ENCODE measurements around the gene GPR107. TPM values are rescaled to one million over a fixed set of nuclear protein-coding genes. Genes with fewer than 3 reads are reported as not detected.

The GPR107 gene
- total RNA-seq, 5 donors from 2014 or later (not counting 1 experiment from before 2014, with no cell fraction given) = 21.3 to 29.1 (median 22.1) TPM

- CTCF ChIA-PET = no interaction called here
- H3K9me3 Mint-ChIP-seq = no peaks in the 10 kb centered on the region
- no peak overlapping the region for H3K27ac Mint-ChIP-seq
- Histone ChIP-seq H3K4me3 (ENCODE audit: control insufficient read depth in 1 of 2, extremely low read depth in 1 of 2, low read length in 1 of 2) (no peak overlapping the region), H3K27me3 (replicated peaks in 1 of 2; ENCODE audit: control insufficient read depth in 2 of 2, extremely low read depth in 1 of 2, insufficient read depth in 2 of 2, low read length in 1 of 2) (peaks cover 0 to 13% of the 10 kb centered on the region in 2 experiments), H3K36me3 (ENCODE audit: control insufficient read depth in 2 of 2, extremely low read depth in 1 of 2, insufficient read depth in 1 of 2, low read length in 1 of 2) (no peaks in the 10 kb centered on the region), H3K27ac (ENCODE audit: low read length) (no peak overlapping the region), H3K9me3 (no peaks in the 10 kb centered on the region), H3K4me1 (ENCODE audit: control insufficient read depth in 1 of 2, extremely low read depth in 1 of 2, insufficient read depth in 2 of 2, low read length in 2 of 2) (no peaks in the 10 kb centered on the region)
- WGBS (ENCODE audit: insufficient coverage) = 92% methylated on average over 3 of the region's 3 CpGs
- ATAC-seq (replicated peaks in 1 of 4) = no peak
- no peaks in the 10 kb centered on the region for H3K36me3 Mint-ChIP-seq
- no peaks in the 10 kb centered on the region for H3K27me3 Mint-ChIP-seq
- no peak for DNase-seq
- POLR2A ChIA-PET = no interaction called here
- H3K4me3 Mint-ChIP-seq = no peak overlapping the region
- no peaks in the 10 kb centered on the region for H3K4me1 Mint-ChIP-seq
These were observed 101.1 kb downstream of the GPR107 start for GRCh38 chr9:130154816-130155215.

GRCh38 chr9:130155647-130156046 lies 101.9 kb downstream of the GPR107 start:
- DNase-seq (no peak), ATAC-seq (replicated peaks in 1 of 4) (no peak)
- H3K36me3 Mint-ChIP-seq = no peaks in the 10 kb centered on the region
- Histone ChIP-seq H3K27me3 (replicated peaks in 1 of 2; ENCODE audit: control insufficient read depth in 2 of 2, extremely low read depth in 1 of 2, insufficient read depth in 2 of 2, low read length in 1 of 2) (peaks cover 0 to 13% of the 10 kb centered on the region in 2 experiments), H3K4me1 (ENCODE audit: control insufficient read depth in 1 of 2, extremely low read depth in 1 of 2, insufficient read depth in 2 of 2, low read length in 2 of 2) (no peaks in the 10 kb centered on the region), H3K9me3 (no peaks in the 10 kb centered on the region), H3K36me3 (ENCODE audit: control insufficient read depth in 2 of 2, extremely low read depth in 1 of 2, insufficient read depth in 1 of 2, low read length in 1 of 2) (no peaks in the 10 kb centered on the region), H3K27ac (ENCODE audit: low read length) (no peak overlapping the region), H3K4me3 (ENCODE audit: control insufficient read depth in 1 of 2, extremely low read depth in 1 of 2, low read length in 1 of 2) (no peak overlapping the region)
- H3K9me3 Mint-ChIP-seq = no peaks in the 10 kb centered on the region
- CTCF ChIA-PET = interaction anchor here in 1 of 2 donors (0.7 kb wide), 1 partner anchor 10 kb away, joined by 3 read pairs; no protein-coding TSS in a partner anchor
- WGBS (ENCODE audit: insufficient coverage) = 85% methylated on average over 12 of the region's 12 CpGs
- no peaks in the 10 kb centered on the region for H3K27me3 Mint-ChIP-seq
- no peak overlapping the region for H3K27ac Mint-ChIP-seq
- no peaks in the 10 kb centered on the region for H3K4me1 Mint-ChIP-seq
- POLR2A ChIA-PET = no interaction called here
- no peak overlapping the region for H3K4me3 Mint-ChIP-seq

- Mint-ChIP-seq H3K4me1 (no peaks in the 10 kb centered on the region), H3K9me3 (no peaks in the 10 kb centered on the region), H3K36me3 (no peaks in the 10 kb centered on the region), H3K4me3 (no peak overlapping the region), H3K27ac (no peak overlapping the region), H3K27me3 (no peaks in the 10 kb centered on the region)
- no peaks in the 10 kb centered on the region for H3K4me1 ChIP-seq (ENCODE audit: control insufficient read depth in 1 of 2, extremely low read depth in 1 of 2, insufficient read depth in 2 of 2, low read length in 2 of 2)
- H3K27me3 ChIP-seq (replicated peaks in 1 of 2; ENCODE audit: control insufficient read depth in 2 of 2, extremely low read depth in 1 of 2, insufficient read depth in 2 of 2, low read length in 1 of 2) = peaks cover 0 to 13% of the 10 kb centered on the region in 2 experiments
- ATAC-seq (replicated peaks in 1 of 4) (no peak), DNase-seq (no peak)
- WGBS (ENCODE audit: insufficient coverage) = 91% methylated on average over 3 of the region's 6 CpGs
- H3K27ac ChIP-seq (ENCODE audit: low read length) = no peak overlapping the region
- H3K4me3 ChIP-seq (ENCODE audit: control insufficient read depth in 1 of 2, extremely low read depth in 1 of 2, low read length in 1 of 2) = no peak overlapping the region
- H3K36me3 ChIP-seq (ENCODE audit: control insufficient read depth in 2 of 2, extremely low read depth in 1 of 2, insufficient read depth in 1 of 2, low read length in 1 of 2) = no peaks in the 10 kb centered on the region
- H3K9me3 ChIP-seq = no peaks in the 10 kb centered on the region
- ChIA-PET POLR2A (no interaction called here), CTCF (no interaction called here)
These were observed 103.0 kb downstream of the GPR107 start for GRCh38 chr9:130156672-130157071.

GRCh38 chr9:130157079-130157478 lies 103.4 kb downstream of the GPR107 start:
- H3K4me3 ChIP-seq (ENCODE audit: control insufficient read depth in 1 of 2, extremely low read depth in 1 of 2, low read length in 1 of 2) = no peak overlapping the region
- Mint-ChIP-seq H3K27me3 (no peaks in the 10 kb centered on the region), H3K9me3 (no peaks in the 10 kb centered on the region), H3K4me3 (no peak overlapping the region), H3K4me1 (no peaks in the 10 kb centered on the region), H3K36me3 (no peaks in the 10 kb centered on the region), H3K27ac (no peak overlapping the region)
- CTCF ChIA-PET = no interaction called here
- H3K4me1 ChIP-seq (ENCODE audit: control insufficient read depth in 1 of 2, extremely low read depth in 1 of 2, insufficient read depth in 2 of 2, low read length in 2 of 2) = no peaks in the 10 kb centered on the region
- 59% methylated on average over 4 of the region's 7 CpGs for WGBS (ENCODE audit: insufficient coverage)
- H3K36me3 ChIP-seq (ENCODE audit: control insufficient read depth in 2 of 2, extremely low read depth in 1 of 2, insufficient read depth in 1 of 2, low read length in 1 of 2) = no peaks in the 10 kb centered on the region
- no peaks in the 10 kb centered on the region for H3K9me3 ChIP-seq
- H3K27ac ChIP-seq (ENCODE audit: low read length) = no peak overlapping the region
- DNase-seq (no peak), ATAC-seq (replicated peaks in 1 of 4) (no peak)
- POLR2A ChIA-PET = no interaction called here
- peaks cover 0 to 13% of the 10 kb centered on the region in 2 experiments for H3K27me3 ChIP-seq (replicated peaks in 1 of 2; ENCODE audit: control insufficient read depth in 2 of 2, extremely low read depth in 1 of 2, insufficient read depth in 2 of 2, low read length in 1 of 2)

- H3K4me1 ChIP-seq (ENCODE audit: control insufficient read depth in 1 of 2, extremely low read depth in 1 of 2, insufficient read depth in 2 of 2, low read length in 2 of 2) = no peaks in the 10 kb centered on the region
- H3K36me3 Mint-ChIP-seq = no peaks in the 10 kb centered on the region
- CTCF ChIA-PET = no interaction called here
- POLR2A ChIA-PET = interaction anchor here in 1 of 2 donors (0.6 kb wide), 1 partner anchor 225 kb away, joined by 3 read pairs; no protein-coding TSS in a partner anchor
- no peaks in the 10 kb centered on the region for H3K4me1 Mint-ChIP-seq
- DNase-seq (no peak), ATAC-seq (replicated peaks in 1 of 4) (no peak)
- no peaks in the 10 kb centered on the region for H3K9me3 Mint-ChIP-seq
- peaks cover 0 to 16% of the 10 kb centered on the region in 2 experiments for H3K27me3 ChIP-seq (replicated peaks in 1 of 2; ENCODE audit: control insufficient read depth in 2 of 2, extremely low read depth in 1 of 2, insufficient read depth in 2 of 2, low read length in 1 of 2)
- H3K27ac Mint-ChIP-seq = no peak overlapping the region
- H3K4me3 Mint-ChIP-seq = no peak overlapping the region
- no peak overlapping the region for H3K4me3 ChIP-seq (ENCODE audit: control insufficient read depth in 1 of 2, extremely low read depth in 1 of 2, low read length in 1 of 2)
- no peaks in the 10 kb centered on the region for H3K27me3 Mint-ChIP-seq
- 80% methylated on average over 5 of the region's 8 CpGs for WGBS (ENCODE audit: insufficient coverage)
- H3K9me3 ChIP-seq = no peaks in the 10 kb centered on the region
- H3K27ac ChIP-seq (ENCODE audit: low read length) = no peak overlapping the region
- no peaks in the 10 kb centered on the region for H3K36me3 ChIP-seq (ENCODE audit: control insufficient read depth in 2 of 2, extremely low read depth in 1 of 2, insufficient read depth in 1 of 2, low read length in 1 of 2)
These were observed 104.3 kb downstream of the GPR107 start for GRCh38 chr9:130158001-130158400.

GRCh38 chr9:130159057-130159456 lies 105.4 kb downstream of the GPR107 start:
- Mint-ChIP-seq H3K27me3 (no peaks in the 10 kb centered on the region), H3K9me3 (no peaks in the 10 kb centered on the region), H3K4me3 (no peak overlapping the region), H3K4me1 (no peaks in the 10 kb centered on the region), H3K27ac (no peak overlapping the region), H3K36me3 (no peaks in the 10 kb centered on the region)
- H3K27me3 ChIP-seq (replicated peaks in 1 of 2; ENCODE audit: control insufficient read depth in 2 of 2, extremely low read depth in 1 of 2, insufficient read depth in 2 of 2, low read length in 1 of 2) = peaks cover 0 to 18% of the 10 kb centered on the region in 2 experiments
- DNase-seq = no peak
- 53% methylated on average over 3 of the region's 8 CpGs for WGBS (ENCODE audit: insufficient coverage)
- POLR2A ChIA-PET = no interaction called here
- no peak overlapping the region for H3K4me3 ChIP-seq (ENCODE audit: control insufficient read depth in 1 of 2, extremely low read depth in 1 of 2, low read length in 1 of 2)
- no peaks in the 10 kb centered on the region for H3K36me3 ChIP-seq (ENCODE audit: control insufficient read depth in 2 of 2, extremely low read depth in 1 of 2, insufficient read depth in 1 of 2, low read length in 1 of 2)
- H3K27ac ChIP-seq (ENCODE audit: low read length) = no peak overlapping the region
- no peak for ATAC-seq (replicated peaks in 1 of 4)
- CTCF ChIA-PET = no interaction called here
- no peaks in the 10 kb centered on the region for H3K4me1 ChIP-seq (ENCODE audit: control insufficient read depth in 1 of 2, extremely low read depth in 1 of 2, insufficient read depth in 2 of 2, low read length in 2 of 2)
- no peaks in the 10 kb centered on the region for H3K9me3 ChIP-seq
